HG03565 (cell line): ENCODE measurements around the gene SLC35A2.
"Not testable (repeated sequence)": the region's sequence is repeated elsewhere in the genome, so short reads cannot be mapped to it uniquely, and the experiment has no call there.

Source experiments
- ATAC-seq: cut with Tn5 transposase; IDR thresholded peaks from one replicate; pipeline ENCODE4 v1.9.1; 2021; ENCODE audit warnings: mild to moderate bottlenecking, moderate library complexity; ENCODE audit not compliant: unreplicated experiment

SLC35A2 gene

DNA sequence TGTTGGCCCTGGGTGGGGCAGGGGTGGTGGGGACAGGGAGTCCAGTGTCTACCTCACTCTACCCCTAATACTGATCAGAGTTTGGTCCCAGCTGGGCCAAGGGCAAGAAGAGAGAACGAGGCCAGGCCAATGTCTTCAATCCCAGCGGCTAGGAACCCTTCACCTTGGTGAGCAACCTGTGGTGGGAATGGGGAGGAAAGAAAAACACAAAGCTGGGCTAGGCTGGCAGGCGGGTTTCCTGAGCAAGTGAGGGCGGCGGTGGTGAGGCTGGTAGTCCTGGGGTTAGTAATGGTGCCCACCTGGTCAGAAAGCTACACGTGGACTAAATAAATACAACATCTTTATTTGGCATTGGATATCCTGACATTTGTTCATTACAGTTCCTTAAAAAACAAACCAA is 8.2 kb downstream of the SLC35A2 start:
- ATAC-seq: no peak

GRCh38 chrX:48902776-48903175 is 8.7 kb downstream of the SLC35A2 start:
- ATAC-seq: no peak

DNA sequence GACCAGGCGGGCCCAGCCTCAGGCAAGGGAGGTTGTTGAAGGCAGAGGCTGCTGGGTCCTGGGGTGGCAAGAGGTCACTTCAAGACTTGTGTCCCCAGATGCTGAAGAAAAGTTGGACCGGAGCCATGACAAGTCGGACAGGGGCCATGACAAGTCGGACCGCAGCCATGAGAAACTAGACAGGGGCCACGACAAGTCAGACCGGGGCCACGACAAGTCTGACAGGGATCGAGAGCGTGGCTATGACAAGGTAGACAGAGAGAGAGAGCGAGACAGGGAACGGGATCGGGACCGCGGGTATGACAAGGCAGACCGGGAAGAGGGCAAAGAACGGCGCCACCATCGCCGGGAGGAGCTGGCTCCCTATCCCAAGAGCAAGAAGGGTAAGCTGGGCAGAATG is 9.3 kb downstream of the SLC35A2 start:
- ATAC-seq: no peak

GRCh38 chrX:48901069-48901468 is 10.4 kb downstream of the SLC35A2 start:
- ATAC-seq: no peak

DNA sequence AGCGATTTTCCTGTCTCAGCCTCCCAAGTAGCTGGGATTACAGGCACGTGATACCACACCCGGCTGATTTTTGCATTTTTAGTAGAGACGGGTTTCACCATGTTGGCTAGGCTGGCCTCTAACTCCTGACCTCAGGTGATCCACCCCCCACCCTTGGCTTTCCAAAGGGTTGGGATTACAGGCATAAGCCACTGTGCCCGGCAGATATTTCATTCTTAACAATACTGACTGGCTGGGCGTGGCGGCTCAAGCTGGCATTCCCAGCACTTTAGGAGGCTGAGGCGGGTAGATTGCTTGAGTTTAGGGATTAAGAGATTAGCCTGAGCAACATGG is 12.4 kb downstream of the SLC35A2 start:
- ATAC-seq: no peak

GRCh38 chrX:48897625-48898306 is 13.7 kb downstream of the SLC35A2 start, which contains the start of the genes PQBP1 and TIMM17B:
Gene PQBP1 (plus strand): TSS chrX:48897930. CDS start chrX:48898510, 580 bp downstream.
Gene TIMM17B (minus strand): TSS chrX:48897768. CDS start chrX:48897749, 19 bp downstream.
- ATAC-seq: peak; percentile 93

DNA sequence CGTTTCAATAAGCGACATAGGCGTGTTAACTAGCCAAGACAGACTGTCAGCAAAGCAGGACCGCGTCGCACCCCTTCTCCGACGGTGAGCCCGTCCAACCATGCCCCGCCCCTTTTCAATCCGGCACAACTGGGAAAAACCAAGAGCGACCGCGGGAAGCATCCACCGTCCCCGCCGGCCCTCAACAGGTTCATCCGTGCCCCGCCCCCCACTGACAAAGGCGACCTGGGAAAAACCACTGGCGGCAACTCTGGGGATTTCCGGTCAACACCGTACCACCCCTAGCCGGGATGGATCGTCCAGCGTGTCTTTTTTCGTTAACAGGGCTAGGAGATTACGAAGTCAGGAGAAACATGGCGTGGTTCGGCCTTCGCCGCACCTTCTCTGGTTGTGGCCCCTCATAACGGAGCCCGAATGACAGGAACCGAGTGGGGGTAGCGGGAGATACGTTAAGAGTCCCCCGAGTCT is 14.3 kb downstream of the SLC35A2 start:
- no peak for ATAC-seq

- ATAC-seq: no peak
These were observed 14.8 kb downstream of the SLC35A2 start for GRCh38 chrX:48896611-48897011.

GRCh38 chrX:48894891-48895290 is 16.6 kb downstream of the SLC35A2 start:
- no peak for ATAC-seq

- no peak for ATAC-seq
These were observed 17.7 kb downstream of the SLC35A2 start for GRCh38 chrX:48893556-48894348.

DNA sequence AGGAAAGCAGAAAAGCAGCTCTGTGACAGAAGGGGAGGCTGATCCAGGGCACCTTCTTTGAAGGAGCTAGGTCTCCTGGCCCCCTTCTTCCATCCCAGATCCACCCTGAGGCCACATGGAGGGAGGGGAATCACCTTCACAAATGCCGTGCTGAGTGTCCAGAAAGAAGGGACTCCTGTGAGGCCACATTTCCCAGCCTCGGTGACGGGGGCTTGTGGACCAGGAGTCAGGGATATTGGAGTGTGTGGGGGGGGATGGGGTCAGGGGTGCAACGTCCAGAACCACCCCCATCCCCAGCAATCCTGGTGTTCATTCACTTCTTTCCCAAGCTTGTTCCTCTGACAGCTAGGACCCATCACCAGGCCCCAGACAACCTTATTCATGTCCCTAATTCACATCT is 18.6 kb downstream of the SLC35A2 start:
- no peak for ATAC-seq

GRCh38 chrX:48891402-48892288 is 19.8 kb downstream of the SLC35A2 start:
- ATAC-seq: peak; percentile 80

- ATAC-seq: peak; percentile 17
These were observed 20.5 kb downstream of the SLC35A2 start for GRCh38 chrX:48890934-48891401.

DNA sequence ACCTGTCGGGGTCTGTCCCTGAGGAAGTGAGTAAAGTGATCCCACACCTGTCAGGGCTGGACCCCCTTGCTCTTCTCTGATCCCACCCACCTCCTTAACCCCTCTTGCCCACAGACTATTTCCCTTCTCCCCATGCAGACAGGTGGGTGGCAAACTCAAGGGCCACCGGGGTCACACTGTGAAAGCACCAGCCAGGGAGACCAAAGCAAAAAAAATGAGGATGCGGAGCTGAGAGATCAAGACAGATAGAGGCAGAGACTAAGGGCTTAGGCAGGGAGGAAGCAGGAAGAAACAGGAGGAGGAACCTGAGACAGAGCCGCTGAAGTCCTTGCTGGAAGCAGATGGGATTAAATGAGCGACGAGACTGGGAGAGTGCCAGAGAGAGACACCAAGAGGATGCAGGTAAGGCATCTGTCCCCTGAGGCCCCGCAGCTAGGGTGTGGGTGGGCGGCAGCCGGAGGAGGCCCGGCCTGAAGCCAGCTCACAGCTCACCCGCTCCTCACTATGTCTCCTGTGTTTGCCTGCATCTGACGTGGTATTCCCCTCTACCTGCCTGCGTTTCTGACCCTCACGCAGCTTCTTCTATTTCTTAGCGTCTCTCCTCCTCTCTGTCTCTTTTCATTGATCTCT is 21.0 kb downstream of the SLC35A2 start:
- ATAC-seq: no peak

DNA sequence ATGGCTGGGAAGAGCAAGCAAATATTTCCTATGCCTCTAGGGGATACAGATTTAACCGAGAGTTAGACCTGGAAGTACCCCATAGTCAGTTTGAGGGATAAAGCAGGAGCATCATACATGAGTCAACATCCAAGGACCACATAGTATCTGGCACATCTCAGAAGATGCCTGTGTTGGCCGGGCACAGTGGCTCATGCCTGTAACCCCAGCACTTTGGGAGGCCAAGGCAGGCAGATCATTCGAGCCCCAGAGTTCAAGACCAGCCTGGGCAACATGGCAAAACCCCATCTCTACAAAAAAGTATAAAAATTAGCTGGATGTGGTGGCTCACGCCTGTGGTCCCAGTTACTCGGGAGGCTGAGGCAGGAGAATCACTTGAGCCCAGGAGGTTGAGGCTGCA is 24.9 kb downstream of the SLC35A2 start:
- ATAC-seq: not testable (repeated sequence)

DNA sequence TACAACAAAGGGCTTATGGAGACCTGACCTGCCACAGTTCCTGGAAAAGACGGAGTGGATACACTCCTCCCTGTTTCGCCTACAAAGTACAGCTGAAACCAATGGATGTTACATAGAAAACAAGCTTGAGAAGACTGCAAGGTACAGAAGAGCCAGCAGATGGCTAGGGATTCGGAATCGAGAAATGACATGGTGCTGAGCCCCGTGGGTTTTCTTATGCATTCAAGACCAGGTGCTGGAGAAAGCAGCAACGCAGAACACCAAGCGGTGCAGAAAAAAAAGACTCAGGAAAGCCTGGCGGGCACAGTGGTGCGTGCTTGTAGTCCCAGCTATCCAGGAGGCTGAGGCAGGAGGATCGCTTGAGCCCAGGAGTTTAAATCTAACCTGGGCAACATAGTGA is 27.7 kb downstream of the SLC35A2 start:
- ATAC-seq: no peak

- ATAC-seq: not testable (repeated sequence)
These were observed 34.5 kb downstream of the SLC35A2 start for GRCh38 chrX:48876944-48877343.

DNA sequence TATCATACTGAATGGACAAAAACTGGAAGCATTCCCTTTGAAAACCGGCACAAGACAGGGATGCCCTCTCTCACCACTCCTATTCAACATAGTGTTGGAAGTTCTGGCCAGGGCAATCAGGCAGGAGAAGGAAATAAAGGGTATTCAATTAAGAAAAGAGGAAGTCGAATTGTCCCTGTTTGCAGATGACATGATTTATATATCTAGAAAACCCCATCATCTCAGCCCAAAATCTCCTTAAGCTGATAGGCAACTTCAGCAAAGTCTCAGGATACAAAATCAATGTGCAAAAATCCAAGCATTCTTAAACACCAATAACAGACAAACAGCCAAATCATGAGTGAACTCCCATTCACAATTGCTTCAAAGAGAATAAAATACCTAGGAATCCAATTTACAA is 39.4 kb downstream of the SLC35A2 start:
- ATAC-seq: not testable (repeated sequence)

- ATAC-seq: no peak
These were observed 47.2 kb downstream of the SLC35A2 start for GRCh38 chrX:48864210-48864609.

GRCh38 chrX:48854898-48855297 is 56.5 kb downstream of the SLC35A2 start:
- ATAC-seq: no peak
